BLaER1 treated with 17β-estradiol and CSF1 and Interleukin-3, amounts not matched to agents 10 nM and 100 nM (cell line): Measurements from ENCODE around the gene FANCE.

Source experiments
- H3K27ac ChIP-seq, 11 experiments: shearing (Covaris generic); formaldehyde crosslinking; 2 replicates each; pipeline ENCODE4 v1.8.1; 2022
- H3K27me3 ChIP-seq, 11 experiments: shearing (Covaris generic); formaldehyde crosslinking; 2 replicates each; pipeline ENCODE4 v1.8.1; 2022
- H3K36me3 ChIP-seq, 11 experiments: shearing (Covaris generic); formaldehyde crosslinking; 2 replicates each; pipeline ENCODE4 v1.8.1; 2022
- H3K4me1 ChIP-seq, 10 experiments: shearing (Covaris generic); formaldehyde crosslinking; 2 replicates each; pipeline ENCODE4 v1.8.1; 2022
- H3K4me2 ChIP-seq, 11 experiments: shearing (Covaris generic); formaldehyde crosslinking; 2 replicates each; pipeline ENCODE4 v1.8.1; 2022
- H3K4me3 ChIP-seq, 10 experiments: shearing (Covaris generic); formaldehyde crosslinking; 2 replicates each; pipeline ENCODE4 v1.8.1; 2022
- H3K9ac ChIP-seq, 11 experiments: shearing (Covaris generic); formaldehyde crosslinking; 2 replicates each; pipeline ENCODE4 v1.8.1; 2022
- H3K9me3 ChIP-seq, 11 experiments: shearing (Covaris generic); formaldehyde crosslinking; replicated peaks in 1 of 11; 2 replicates each; pipeline ENCODE4 v1.8.1; 2022
- H4K20me1 ChIP-seq, 11 experiments: shearing (Covaris generic); formaldehyde crosslinking; 2 replicates each; pipeline ENCODE4 v1.8.1; 2022
- Cebpa-rat ChIP-seq, 11 experiments: shearing (Covaris generic); IDR thresholded peaks; 2 replicates each; pipeline ENCODE4 v1.8.1; 2022

The FANCE gene

DNA sequence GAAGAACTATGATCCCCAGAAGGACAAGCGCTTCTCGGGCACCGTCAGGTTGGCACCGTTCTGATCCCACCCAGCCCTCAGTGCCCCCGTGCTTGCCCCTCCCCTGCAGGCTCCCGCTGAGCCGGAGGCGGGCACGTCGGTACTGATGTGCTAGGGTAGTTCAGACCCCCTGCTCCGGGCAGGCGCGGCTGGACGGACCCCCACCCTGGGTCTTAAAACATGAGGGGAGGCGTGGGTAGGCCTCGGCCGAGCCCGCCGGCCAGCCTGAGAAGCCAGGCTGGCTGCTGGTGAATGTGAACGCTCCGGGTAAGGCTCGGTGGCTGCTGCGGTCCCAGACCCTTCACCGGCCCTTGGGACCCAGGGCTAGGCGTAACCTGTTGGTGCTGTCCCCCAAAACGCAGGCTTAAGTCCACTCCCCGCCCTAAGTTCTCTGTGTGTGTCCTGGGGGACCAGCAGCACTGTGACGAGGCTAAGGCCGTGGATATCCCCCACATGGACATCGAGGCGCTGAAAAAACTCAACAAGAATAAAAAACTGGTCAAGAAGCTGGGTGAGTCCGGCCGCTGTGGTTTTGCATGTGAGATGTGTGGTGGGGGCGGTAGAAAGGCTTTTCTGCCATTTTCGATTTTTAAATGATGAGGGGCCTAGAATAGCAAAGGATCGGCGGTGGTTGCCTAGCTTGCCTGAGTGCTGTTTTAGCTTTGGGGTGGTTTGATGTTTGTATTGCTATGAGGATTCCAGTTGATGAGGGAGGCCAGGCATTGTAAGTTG lies 17.0 kb downstream of the FANCE start:
- peaks cover 0 to 8% (median 0%) of the 10 kb centered on the region in 11 experiments; a peak in 4 of 22 replicates for H3K9me3 ChIP-seq
- H3K36me3 ChIP-seq: peaks cover 50 to 90% (median 84%) of the 10 kb centered on the region in 11 experiments
- peak overlapping the region; percentile 90 to 100 (median 98) for H3K27ac ChIP-seq
- H3K27me3 ChIP-seq: no peaks in the 10 kb centered on the region
- peak overlapping the region; percentile 82 to 100 (median 96) for H3K4me2 ChIP-seq
- peaks cover 27 to 42% (median 34%) of the 10 kb centered on the region in 10 experiments for H3K4me1 ChIP-seq
- peak overlapping the region; percentile 93 to 100 (median 98) for H3K9ac ChIP-seq
- no peak for TF ChIP-seq Cebpa-rat (IDR thresholded peaks at IDR 0.05)
- H4K20me1 ChIP-seq: peaks cover 52 to 58% (median 55%) of the 10 kb centered on the region in 11 experiments
- peak overlapping the region; percentile 84 to 100 (median 92) for H3K4me3 ChIP-seq

DNA sequence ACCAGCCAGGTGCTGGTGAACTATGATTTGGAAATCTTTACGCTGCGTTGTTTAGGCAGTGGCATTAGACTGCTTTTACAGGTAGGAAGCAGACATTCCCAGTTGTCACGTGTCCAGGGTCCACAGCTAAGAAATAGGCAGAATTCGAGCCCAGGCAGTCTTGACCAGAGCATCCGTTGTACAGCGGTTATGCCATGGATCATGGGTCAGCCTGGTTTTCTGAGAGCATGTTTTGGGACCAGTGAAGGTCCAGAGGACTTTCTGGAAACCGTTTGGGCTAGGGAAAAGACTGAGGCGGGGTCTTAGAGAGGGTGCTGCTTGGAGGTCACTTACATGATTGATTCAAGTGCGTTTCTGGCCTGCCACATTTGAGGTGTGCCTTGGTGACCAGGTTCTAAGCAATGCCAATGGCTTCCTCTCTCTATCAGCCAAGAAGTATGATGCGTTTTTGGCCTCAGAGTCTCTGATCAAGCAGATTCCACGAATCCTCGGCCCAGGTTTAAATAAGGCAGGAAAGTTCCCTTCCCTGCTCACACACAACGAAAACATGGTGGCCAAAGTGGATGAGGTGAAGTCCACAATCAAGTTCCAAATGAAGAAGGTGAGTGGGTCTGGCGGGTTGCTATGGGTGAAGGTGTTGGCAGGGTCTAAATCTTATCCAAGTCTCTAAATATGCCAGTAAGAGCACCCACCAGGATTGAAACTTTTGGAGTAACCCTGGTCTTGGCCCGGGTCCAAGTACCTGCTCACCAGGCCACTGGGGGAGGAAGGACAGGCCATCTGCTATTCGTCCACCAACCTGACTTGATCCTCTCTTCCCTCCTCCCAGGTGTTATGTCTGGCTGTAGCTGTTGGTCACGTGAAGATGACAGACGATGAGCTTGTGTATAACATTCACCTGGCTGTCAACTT lies 17.9 kb downstream of the FANCE start:
- TF ChIP-seq Cebpa-rat (IDR thresholded peaks at IDR 0.05): no peak
- Histone ChIP-seq H3K36me3 (peaks cover 50 to 90% (median 87%) of the 10 kb centered on the region in 11 experiments), H3K9me3 (peaks cover 0 to 8% (median 0%) of the 10 kb centered on the region in 11 experiments; a peak in 4 of 22 replicates), H3K4me3 (peak overlapping the region; percentile 84 to 100 (median 92)), H4K20me1 (peaks cover 54 to 67% (median 64%) of the 10 kb centered on the region in 11 experiments), H3K9ac (peak overlapping the region; percentile 93 to 100 (median 98)), H3K27me3 (no peaks in the 10 kb centered on the region), H3K4me2 (peak overlapping the region; percentile 82 to 100 (median 96)), H3K27ac (peak overlapping the region; percentile 90 to 100 (median 98); a peak in 21 of 22 replicates), H3K4me1 (peaks cover 27 to 42% (median 34%) of the 10 kb centered on the region in 10 experiments)

DNA sequence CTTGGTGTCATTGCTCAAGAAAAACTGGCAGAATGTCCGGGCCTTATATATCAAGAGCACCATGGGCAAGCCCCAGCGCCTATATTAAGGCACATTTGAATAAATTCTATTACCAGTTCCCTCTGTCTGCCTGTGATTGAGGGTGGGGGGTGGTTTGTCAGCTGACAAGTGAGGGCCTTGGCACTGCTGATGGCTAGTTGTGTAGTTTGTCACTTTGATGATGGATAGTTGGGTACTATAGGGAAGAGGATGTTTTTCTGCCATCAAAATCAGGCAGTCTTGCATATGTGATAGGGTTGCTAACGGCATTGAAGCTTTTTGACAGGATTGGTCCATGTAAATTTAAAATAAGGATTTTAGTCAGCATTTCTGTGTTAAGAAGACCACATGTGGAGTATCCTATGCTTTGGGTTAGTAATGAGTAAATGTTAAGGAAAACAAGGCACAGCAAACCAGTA lies 18.6 kb downstream of the FANCE start:
- H3K4me3 ChIP-seq: peak overlapping the region; percentile 84 to 100 (median 92)

DNA sequence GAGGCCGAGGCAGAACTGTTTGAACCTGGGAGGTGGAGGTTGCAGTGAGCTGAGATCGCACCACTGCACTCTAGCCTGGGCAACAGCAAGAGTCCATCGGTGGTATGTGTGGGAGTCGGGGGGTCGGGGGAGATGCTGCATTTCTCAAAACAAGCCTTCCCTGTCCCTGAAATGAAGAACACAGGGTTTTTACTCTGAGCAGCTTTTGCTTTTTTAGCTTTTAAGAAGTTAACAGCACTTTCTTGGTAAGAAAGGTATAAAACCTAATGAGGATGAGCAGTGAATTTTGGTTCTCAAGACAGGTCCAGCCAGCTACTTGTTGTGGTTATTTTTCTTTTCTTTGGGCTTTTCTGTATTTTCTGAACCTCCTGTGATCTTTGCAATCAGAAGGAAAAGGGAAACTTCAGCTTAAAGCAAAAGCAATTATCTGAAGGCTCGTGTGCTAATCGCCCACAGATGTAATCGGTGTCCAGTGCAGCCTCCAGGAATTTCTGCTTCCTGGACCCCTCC lies 19.8 kb downstream of the FANCE start:
- Histone ChIP-seq H3K9ac (peak overlapping the region; percentile 11 to 100 (median 97); a peak in 16 of 22 replicates), H3K4me1 (peaks cover 27 to 42% (median 34%) of the 10 kb centered on the region in 10 experiments), H3K36me3 (peaks cover 41 to 76% (median 68%) of the 10 kb centered on the region in 11 experiments), H3K4me2 (peak overlapping the region; percentile 82 to 100 (median 96)), H3K27ac (no peak overlapping the region), H3K4me3 (peak overlapping the region in 8 of 10 experiments; percentile 85 to 100 (median 93); a peak in 12 of 20 replicates), H4K20me1 (peaks cover 54 to 86% (median 78%) of the 10 kb centered on the region in 11 experiments), H3K27me3 (no peaks in the 10 kb centered on the region), H3K9me3 (peaks cover 0 to 8% (median 0%) of the 10 kb centered on the region in 11 experiments; a peak in 4 of 22 replicates)
- no peak for TF ChIP-seq Cebpa-rat (IDR thresholded peaks at IDR 0.05)

More for the DNA sequence above, 18.6 kb downstream of the FANCE start:
- Histone ChIP-seq H4K20me1 (peaks cover 54 to 74% (median 70%) of the 10 kb centered on the region in 11 experiments), H3K27me3 (no peaks in the 10 kb centered on the region), H3K27ac (peak overlapping the region in 3 of 11 experiments; percentile 10 to 38 (median 19); a peak in 2 of 22 replicates), H3K9me3 (peaks cover 0 to 8% (median 0%) of the 10 kb centered on the region in 11 experiments; a peak in 4 of 22 replicates), H3K4me2 (peak overlapping the region; percentile 82 to 100 (median 96)), H3K4me1 (peaks cover 27 to 42% (median 34%) of the 10 kb centered on the region in 10 experiments), H3K9ac (peak overlapping the region; percentile 93 to 100 (median 98); a peak in 20 of 22 replicates), H3K36me3 (peaks cover 50 to 88% (median 80%) of the 10 kb centered on the region in 11 experiments)
- no peak for TF ChIP-seq Cebpa-rat (IDR thresholded peaks at IDR 0.05)

DNA sequence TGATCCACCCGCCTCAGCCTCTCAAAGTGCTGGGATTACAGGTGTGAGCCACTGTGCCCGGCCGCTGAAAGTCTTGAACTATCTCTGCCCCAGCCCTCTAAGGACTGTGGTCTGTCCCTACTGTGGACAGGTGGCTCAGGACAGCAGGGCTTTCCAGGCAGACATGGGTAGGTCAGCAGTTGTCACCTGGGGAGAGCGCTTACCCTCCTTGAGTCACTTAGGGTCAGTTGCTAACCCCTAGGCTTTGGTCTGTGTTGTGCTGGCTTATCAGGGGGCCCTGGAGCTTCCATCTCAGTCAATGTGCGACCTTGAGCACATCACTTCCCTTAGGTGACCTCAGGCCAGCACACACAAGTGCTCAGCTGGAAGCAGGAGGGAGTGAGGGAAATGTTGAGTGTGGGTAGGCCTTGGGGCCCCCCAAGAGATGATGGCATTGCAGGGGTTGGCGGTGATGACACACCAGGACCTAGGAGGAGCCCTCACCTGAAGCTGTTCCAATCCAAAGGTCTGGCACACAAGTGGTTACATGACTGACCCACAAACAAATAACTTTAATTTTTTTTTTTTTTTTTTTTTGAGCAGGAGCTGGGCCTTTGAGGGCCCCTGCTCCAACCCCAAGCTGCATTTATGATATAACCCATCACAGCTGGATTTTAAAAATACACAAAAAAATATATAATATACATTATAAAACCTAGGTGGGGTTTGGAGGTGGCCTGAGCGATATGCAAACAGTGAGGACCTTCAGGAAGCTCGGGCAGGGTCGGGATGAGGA lies 21.1 kb downstream of the FANCE start:
- Histone ChIP-seq H4K20me1 (peaks cover 54 to 97% (median 79%) of the 10 kb centered on the region in 11 experiments), H3K27ac (no peak overlapping the region)

DNA sequence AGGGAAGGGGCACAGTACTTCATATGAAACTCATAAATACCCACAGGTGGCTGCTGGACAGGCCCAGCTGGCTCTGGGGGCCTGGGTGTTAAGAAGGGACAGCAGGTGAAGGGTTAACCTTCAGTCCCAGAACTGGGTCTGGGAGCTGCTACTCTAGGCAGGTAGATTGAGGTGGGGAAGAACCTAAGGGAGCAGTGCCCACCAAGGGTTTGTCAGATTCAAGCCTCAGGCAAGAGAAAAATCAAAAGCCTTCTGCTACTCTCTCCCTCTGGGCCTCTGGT lies 21.7 kb downstream of the FANCE start:
- Histone ChIP-seq H3K27me3 (no peaks in the 10 kb centered on the region), H4K20me1 (peaks cover 53 to 97% (median 77%) of the 10 kb centered on the region in 11 experiments), H3K4me3 (no peak overlapping the region), H3K4me2 (no peak overlapping the region), H3K36me3 (peaks cover 41 to 66% (median 61%) of the 10 kb centered on the region in 11 experiments), H3K27ac (no peak overlapping the region), H3K4me1 (peaks cover 19 to 40% (median 27%) of the 10 kb centered on the region in 10 experiments), H3K9ac (no peak overlapping the region; a peak in 2 of 22 replicates), H3K9me3 (peaks cover 0 to 8% (median 0%) of the 10 kb centered on the region in 11 experiments; a peak in 4 of 22 replicates)
- TF ChIP-seq Cebpa-rat (IDR thresholded peaks at IDR 0.05): no peak

More for the DNA sequence above, 21.1 kb downstream of the FANCE start:
- Histone ChIP-seq H3K4me1 (peaks cover 19 to 39% (median 27%) of the 10 kb centered on the region in 10 experiments), H3K4me3 (no peak overlapping the region), H3K36me3 (peaks cover 41 to 70% (median 62%) of the 10 kb centered on the region in 11 experiments), H3K9ac (peak overlapping the region in 1 of 11 experiments; percentile 19; a peak in 1 of 22 replicates), H3K9me3 (peaks cover 0 to 8% (median 0%) of the 10 kb centered on the region in 11 experiments; a peak in 4 of 22 replicates), H3K27me3 (no peaks in the 10 kb centered on the region), H3K4me2 (0 out of 22 replicates have a peak overlapping the region, but pooled peaks of 3 of the 11 experiments have one; percentile 5 to 15 (median 10))
- TF ChIP-seq Cebpa-rat (IDR thresholded peaks at IDR 0.05): no peak

DNA sequence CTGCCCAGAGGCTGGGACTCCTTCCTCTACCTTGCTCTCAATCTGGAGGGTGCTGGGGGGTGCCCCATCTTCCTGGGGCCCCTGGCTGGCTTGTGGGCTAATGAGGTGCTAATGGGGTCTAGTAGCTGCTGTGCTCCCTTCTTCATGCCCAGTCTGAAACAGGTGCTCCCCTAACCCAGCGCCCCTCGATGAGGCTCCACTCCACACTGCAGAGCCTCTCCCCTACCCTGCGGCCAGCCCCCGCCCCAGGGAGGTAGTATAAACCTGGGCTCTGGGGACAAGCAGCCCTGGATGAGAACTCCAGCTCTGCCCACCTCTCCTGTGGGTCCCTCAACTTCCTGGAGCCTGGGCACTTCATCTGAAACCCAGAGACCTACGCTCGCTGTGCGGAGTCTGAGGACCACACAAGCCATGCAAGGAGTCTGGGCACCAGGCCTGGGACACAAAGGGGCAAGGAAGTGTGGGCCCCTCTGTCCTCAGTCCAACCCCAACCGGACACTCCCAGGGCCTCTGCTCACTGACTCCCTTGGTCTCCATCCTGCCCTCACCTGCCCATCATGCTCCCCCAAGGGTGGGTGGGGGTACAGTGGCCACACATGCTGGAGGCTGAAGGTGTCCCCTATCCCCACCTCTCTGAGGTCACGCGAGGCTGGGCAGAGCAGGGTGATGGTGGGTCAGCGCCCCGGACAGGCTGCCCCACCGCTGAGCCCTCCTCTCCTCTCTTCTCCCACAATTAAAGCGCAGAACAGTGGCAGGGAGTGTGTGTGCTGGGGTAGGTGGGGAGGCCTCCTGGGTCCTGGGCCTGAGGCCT lies 22.2 kb downstream of the FANCE start:
- Histone ChIP-seq H3K36me3 (peaks cover 41 to 61% (median 57%) of the 10 kb centered on the region in 11 experiments), H4K20me1 (peaks cover 48 to 92% (median 72%) of the 10 kb centered on the region in 11 experiments)

More for the DNA sequence above, 22.2 kb downstream of the FANCE start:
- Histone ChIP-seq H3K4me3 (no peak overlapping the region), H3K27me3 (no peaks in the 10 kb centered on the region), H3K27ac (no peak overlapping the region), H3K9me3 (peaks cover 0 to 3% (median 0%) of the 10 kb centered on the region in 11 experiments; a peak in 2 of 22 replicates), H3K4me2 (no peak overlapping the region), H3K4me1 (peaks cover 19 to 40% (median 27%) of the 10 kb centered on the region in 10 experiments), H3K9ac (no peak overlapping the region; a peak in 2 of 22 replicates)
- no peak for TF ChIP-seq Cebpa-rat (IDR thresholded peaks at IDR 0.05)
